GM12875 (cell line): ENCODE measurements around the gene ERF.

Source experiments
- H3K4me3 ChIP-seq: one replicate; pipeline ENCODE4 v1.5.1; 2011; ENCODE audit warnings: low read depth, low read length, control low read depth
- TF ChIP-seq, protein P1 (sequence below): IDR thresholded peaks from 2 replicates; pipeline ENCODE4 v1.5.1; 2011; ENCODE audit warnings: low read depth, mild to moderate bottlenecking, control low read depth, inconsistent platforms, low read length, moderate library complexity, borderline replicate concordance; ENCODE audit not compliant: insufficient read depth

The ERF gene

DNA sequence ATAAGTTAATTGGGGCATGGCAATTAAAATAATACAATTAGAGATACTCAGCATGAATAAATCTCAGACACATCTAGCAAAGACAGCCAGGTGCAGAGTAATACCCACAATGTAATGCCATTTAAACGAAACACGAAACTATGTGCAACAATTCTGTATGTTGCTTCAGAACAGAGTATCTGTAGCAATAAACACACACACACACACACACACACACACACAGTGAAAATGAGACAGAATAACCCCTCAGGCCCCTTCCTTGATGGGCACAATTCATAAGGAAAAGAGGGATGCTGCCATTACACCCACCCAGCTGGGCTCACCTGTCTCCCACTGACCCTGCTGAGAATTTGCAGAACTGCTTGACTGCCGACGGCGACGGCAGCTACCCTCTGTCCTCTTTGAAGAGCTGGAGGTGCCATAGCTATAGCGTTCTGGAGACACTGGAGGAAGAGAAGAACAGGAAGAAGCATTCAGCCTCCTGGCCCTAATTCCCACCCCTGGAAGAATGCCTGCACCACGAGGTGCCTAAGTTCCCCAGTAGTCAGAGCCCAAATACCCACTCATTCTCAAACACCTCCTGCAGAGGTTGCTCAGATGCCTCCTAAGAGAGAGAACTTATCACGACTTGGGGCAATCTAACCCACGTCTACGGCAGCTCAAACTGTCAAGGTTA lies 40.0 kb downstream of the ERF start:
- TF ChIP-seq, protein P1, sequence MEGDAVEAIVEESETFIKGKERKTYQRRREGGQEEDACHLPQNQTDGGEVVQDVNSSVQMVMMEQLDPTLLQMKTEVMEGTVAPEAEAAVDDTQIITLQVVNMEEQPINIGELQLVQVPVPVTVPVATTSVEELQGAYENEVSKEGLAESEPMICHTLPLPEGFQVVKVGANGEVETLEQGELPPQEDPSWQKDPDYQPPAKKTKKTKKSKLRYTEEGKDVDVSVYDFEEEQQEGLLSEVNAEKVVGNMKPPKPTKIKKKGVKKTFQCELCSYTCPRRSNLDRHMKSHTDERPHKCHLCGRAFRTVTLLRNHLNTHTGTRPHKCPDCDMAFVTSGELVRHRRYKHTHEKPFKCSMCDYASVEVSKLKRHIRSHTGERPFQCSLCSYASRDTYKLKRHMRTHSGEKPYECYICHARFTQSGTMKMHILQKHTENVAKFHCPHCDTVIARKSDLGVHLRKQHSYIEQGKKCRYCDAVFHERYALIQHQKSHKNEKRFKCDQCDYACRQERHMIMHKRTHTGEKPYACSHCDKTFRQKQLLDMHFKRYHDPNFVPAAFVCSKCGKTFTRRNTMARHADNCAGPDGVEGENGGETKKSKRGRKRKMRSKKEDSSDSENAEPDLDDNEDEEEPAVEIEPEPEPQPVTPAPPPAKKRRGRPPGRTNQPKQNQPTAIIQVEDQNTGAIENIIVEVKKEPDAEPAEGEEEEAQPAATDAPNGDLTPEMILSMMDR = no peak
- H3K4me3 ChIP-seq = no peak overlapping the region

- H3K4me3 ChIP-seq = no peak overlapping the region
- TF ChIP-seq, protein P1 = no peak
Observed at GRCh38 chr19:42212886-42213285, 42.0 kb downstream of the ERF start.

- TF ChIP-seq, protein P1 = no peak
- no peak overlapping the region for H3K4me3 ChIP-seq
Observed at GRCh38 chr19:42208612-42209011, 46.3 kb downstream of the ERF start.

GRCh38 chr19:42207767-42208271 lies 47.1 kb downstream of the ERF start:
- no peak overlapping the region for H3K4me3 ChIP-seq
- TF ChIP-seq, protein P1 = no peak

DNA sequence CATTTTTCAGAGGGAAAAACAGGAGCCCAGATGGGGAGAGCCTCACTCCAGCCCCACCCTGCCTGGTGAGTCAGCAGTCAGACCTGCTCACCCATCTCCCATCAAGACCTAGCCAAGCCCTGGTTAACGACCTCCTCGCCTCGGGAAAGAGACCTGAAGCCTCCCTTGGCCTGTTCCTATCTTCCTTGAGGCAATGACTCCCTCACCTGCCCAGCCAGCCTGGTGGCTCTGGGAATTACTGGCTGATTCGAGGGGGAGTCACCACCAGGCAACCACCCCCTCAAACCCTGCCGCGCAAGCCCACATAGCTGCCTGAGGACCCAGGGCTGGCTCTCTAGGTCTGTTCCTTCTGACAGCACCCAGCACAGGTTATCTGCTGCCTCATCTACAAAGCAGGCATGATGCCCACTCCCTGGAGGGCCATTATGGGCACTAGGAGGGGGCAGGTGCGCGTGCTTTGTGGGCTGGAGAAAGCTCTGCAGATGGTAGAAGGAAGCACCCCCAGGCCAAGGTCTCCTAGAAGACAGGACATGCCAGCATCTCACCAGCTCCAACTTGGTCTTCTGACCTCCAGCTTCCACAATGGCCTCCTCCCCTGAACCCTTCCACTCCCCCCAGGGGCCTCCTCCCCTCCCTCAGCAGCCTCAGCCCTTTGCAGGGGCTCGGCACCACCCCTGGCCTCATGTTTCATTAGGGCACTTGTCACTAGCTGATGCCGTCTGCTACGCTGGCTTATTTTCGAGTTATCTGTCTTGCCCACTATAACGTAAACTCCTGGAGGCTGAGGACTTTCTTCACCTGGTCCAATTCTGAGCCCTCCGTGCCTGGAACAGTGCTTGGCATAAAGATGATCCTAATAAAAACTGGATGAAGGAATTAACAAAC lies 47.8 kb downstream of the ERF start:
- TF ChIP-seq, protein P1 = no peak
- H3K4me3 ChIP-seq = no peak overlapping the region

DNA sequence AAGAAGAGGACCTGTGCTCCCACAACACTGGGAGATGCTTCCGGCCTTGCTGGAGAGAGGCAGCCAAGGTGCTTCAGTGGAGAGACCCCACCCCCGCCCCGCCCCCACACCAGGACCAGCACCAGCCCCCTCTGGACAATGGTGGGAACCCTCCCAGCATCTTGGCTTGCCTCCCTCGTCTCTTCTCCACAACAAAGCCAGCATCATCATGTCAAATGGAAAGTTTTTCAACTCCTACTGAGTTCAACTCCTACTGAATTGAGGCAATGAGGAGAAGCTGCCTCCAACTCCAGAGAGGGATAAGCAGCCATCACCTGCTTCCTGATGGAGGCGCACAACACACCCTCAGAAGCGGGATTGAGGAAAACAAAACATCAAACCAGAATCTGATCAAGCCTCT lies 50.3 kb downstream of the ERF start:
- no peak overlapping the region for H3K4me3 ChIP-seq
- TF ChIP-seq, protein P1 = no peak
